ENCODE results near the gene UBE2G2. TPM values are rescaled to one million over a fixed set of nuclear protein-coding genes. Genes with fewer than 3 reads are reported as not detected.

UBE2G2 gene
- total RNA-seq, 1 experiment from 2014 or later = 159 TPM

DNA sequence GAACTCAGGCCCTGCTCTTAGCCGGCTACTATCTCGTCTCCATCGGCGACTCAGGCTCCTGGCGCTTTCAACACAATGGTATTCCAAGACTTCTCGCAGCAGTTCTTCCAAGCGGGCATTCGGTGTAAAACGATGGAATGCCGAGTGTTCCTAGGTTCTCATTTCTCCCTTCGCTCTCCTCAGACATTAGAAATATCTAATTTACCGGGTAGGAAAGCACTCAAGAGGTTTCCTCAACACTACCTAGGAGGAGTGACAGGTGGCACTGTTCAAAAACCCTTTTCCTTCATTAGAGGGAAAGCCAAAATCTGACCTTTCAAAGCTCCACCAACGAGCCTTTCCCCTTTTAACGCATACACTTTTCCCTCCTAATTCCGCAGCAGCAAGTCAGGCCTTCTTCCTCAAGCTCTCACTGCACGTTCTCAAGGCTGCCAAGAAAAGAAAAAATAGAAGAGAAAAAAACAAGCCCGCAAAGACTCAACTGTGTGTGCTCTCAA, 601 bp downstream of the UBE2G2 start:
- ChIA-PET CTCF (interaction anchor here (0.6 to 1.2 kb wide), 4 partner anchors 91 to 265 kb away, joined by 3 to 8 read pairs (median 4); no protein-coding TSS in a partner anchor), POLR2A (ENCODE audit: unreplicated experiment) (interaction anchor here (0.8 to 1.9 kb wide), 3 partner anchors 17 to 217 kb away, joined by 4 to 22 read pairs (median 5); partner anchors contain the start of gene SUMO3)
- intact Hi-C loops (cut with micrococcal nuclease) = loop anchor here (1.0 to 2.0 kb wide), 4 partner anchors 46 to 140 kb away; partner anchors contain the start of gene SLX9
- H3K79me2 ChIP-seq (ENCODE audit: low read length) = peaks cover 87% of the 10 kb centered on the region
- H4K20me1 ChIP-seq (ENCODE audit: low read length) = peaks cover 38% of the 10 kb centered on the region
- DNase-seq (peak; percentile 60), ATAC-seq (peak; percentile 34)
- H3K9me2 ChIP-seq (replicated peaks; ENCODE audit: low read length) = no peaks in the 10 kb centered on the region
- peaks cover 61% of the 10 kb centered on the region for H3K36me3 ChIP-seq (ENCODE audit: low read depth, low read length)
- peak overlapping the region; percentile 99 for H3K9ac ChIP-seq (ENCODE audit: low read length)
- H3K27ac ChIP-seq (ENCODE audit: low read length) = peak overlapping the region; percentile 69
- peak overlapping the region; percentile 91 for H2AFZ ChIP-seq (ENCODE audit: low read length)
- TF ChIP-seq, protein P1, sequence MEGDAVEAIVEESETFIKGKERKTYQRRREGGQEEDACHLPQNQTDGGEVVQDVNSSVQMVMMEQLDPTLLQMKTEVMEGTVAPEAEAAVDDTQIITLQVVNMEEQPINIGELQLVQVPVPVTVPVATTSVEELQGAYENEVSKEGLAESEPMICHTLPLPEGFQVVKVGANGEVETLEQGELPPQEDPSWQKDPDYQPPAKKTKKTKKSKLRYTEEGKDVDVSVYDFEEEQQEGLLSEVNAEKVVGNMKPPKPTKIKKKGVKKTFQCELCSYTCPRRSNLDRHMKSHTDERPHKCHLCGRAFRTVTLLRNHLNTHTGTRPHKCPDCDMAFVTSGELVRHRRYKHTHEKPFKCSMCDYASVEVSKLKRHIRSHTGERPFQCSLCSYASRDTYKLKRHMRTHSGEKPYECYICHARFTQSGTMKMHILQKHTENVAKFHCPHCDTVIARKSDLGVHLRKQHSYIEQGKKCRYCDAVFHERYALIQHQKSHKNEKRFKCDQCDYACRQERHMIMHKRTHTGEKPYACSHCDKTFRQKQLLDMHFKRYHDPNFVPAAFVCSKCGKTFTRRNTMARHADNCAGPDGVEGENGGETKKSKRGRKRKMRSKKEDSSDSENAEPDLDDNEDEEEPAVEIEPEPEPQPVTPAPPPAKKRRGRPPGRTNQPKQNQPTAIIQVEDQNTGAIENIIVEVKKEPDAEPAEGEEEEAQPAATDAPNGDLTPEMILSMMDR (conservative IDR thresholded peaks at IDR 0.05; ENCODE audit: low read depth, low read length) = peak; percentile 63
- TF ChIP-seq EZH2phosphoT487 (IDR thresholded peaks at IDR 0.05; ENCODE audit: borderline replicate concordance, low read length) = no peak
- H3F3A ChIP-seq (ENCODE audit: low read length, unreplicated experiment) = no peaks in the 10 kb centered on the region
- no peaks in the 10 kb centered on the region for H3K27me3 ChIP-seq (ENCODE audit: low read length)
- no peaks in the 10 kb centered on the region for H3K9me3 ChIP-seq (ENCODE audit: low read length)
- H3K4me1 ChIP-seq (ENCODE audit: insufficient read depth, low read length) = peaks cover 22% of the 10 kb centered on the region
- H3K4me2 ChIP-seq (ENCODE audit: low read length) = peak overlapping the region; percentile 97
- peak overlapping the region; percentile 94 for H3K4me3 ChIP-seq (ENCODE audit: low read length)
- BruUV-seq (replicated peaks) = TSS peak; percentile 40

DNA sequence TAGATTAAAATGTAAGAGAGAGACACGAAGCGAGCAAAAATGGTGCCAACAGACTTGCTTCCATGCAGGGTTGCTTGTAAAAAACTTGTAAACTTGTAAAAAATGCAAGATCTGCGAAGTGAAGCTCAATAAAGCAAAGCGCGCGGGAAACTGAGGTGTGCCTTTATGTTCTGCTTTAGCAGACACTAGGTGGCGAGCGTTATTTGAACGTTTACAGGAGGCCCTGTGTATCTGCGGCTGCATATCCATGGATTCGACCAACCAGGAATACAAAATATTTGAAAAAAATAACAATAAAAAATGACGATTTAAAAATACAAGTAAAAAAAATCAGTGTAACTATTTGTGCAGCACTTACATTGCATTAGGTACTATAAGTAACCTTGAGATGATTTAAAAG, 1.5 kb downstream of the UBE2G2 start:
- TF ChIP-seq EZH2 (IDR thresholded peaks at IDR 0.05; ENCODE audit: low read length, unreplicated experiment) (no peak), EZH2phosphoT487 (IDR thresholded peaks at IDR 0.05; ENCODE audit: borderline replicate concordance, low read length) (no peak)
- TF ChIP-seq, protein P1 (conservative IDR thresholded peaks at IDR 0.05; ENCODE audit: low read depth, low read length) = peak; percentile 80
- intact Hi-C loops (cut with micrococcal nuclease) = loop anchor here (1.0 to 2.0 kb wide), 4 partner anchors 47 to 141 kb away; partner anchors contain the start of gene SLX9
- Histone ChIP-seq H4K20me1 (ENCODE audit: low read length) (peaks cover 43% of the 10 kb centered on the region), H3K4me1 (ENCODE audit: insufficient read depth, low read length) (peaks cover 22% of the 10 kb centered on the region), H3K79me2 (ENCODE audit: low read length) (peaks cover 91% of the 10 kb centered on the region), H2AFZ (ENCODE audit: low read length) (no peak overlapping the region), H3F3A (ENCODE audit: low read length, unreplicated experiment) (no peaks in the 10 kb centered on the region), H3K9me3 (ENCODE audit: low read length) (no peaks in the 10 kb centered on the region), H3K27me3 (ENCODE audit: low read length) (no peaks in the 10 kb centered on the region), H3K36me3 (ENCODE audit: low read depth, low read length) (peaks cover 58% of the 10 kb centered on the region; the same call in 1 of the 2 replicates), H3K4me2 (ENCODE audit: low read length) (peak overlapping the region; percentile 97), H3K4me3 (ENCODE audit: low read length) (peak overlapping the region; percentile 94), H3K9ac (ENCODE audit: low read length) (peak overlapping the region; percentile 99), H3K27ac (ENCODE audit: low read length) (no peak overlapping the region), H3K9me2 (replicated peaks; ENCODE audit: low read length) (no peaks in the 10 kb centered on the region)
- POLR2A ChIA-PET (ENCODE audit: unreplicated experiment) = interaction anchor here (0.6 to 1.3 kb wide), 2 partner anchors 36 to 64 kb away, joined by 4 read pairs; no protein-coding TSS in a partner anchor
- ATAC-seq (peak; percentile 29), DNase-seq (peak; percentile 75)
- BruUV-seq (replicated peaks) = no TSS peak
- CTCF ChIA-PET = interaction anchor here (0.7 to 0.8 kb wide), 2 partner anchors 74 to 132 kb away, joined by 3 to 8 read pairs; partner anchors contain the start of gene PTTG1IP

DNA sequence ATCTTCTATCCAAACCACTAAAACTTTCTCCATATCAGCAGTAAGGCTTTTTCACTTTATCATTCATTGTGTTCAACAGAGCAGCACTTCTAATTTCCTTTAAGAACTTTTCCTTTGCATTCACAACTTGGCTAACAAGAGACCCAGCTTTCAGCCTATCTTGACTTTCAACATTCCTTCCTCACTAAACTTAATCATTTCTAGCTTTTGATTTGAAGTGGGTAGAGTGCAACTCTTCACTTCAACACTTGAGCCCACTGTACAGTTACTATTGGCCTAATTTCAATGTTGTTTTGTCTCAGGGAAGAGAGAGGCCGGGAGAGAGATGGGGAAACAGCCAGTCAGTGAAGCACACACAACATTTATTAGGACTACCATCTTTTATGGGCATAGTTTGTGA, 2.0 kb downstream of the UBE2G2 start:
- TF ChIP-seq EZH2 (IDR thresholded peaks at IDR 0.05; ENCODE audit: low read length, unreplicated experiment) (no peak), EZH2phosphoT487 (IDR thresholded peaks at IDR 0.05; ENCODE audit: borderline replicate concordance, low read length) (no peak)
- TF ChIP-seq, protein P1 (conservative IDR thresholded peaks at IDR 0.05; ENCODE audit: low read depth, low read length) = no peak
- Histone ChIP-seq H3K4me1 (ENCODE audit: insufficient read depth, low read length) (peaks cover 22% of the 10 kb centered on the region), H3K27ac (ENCODE audit: low read length) (no peak overlapping the region), H3K9me3 (ENCODE audit: low read length) (no peaks in the 10 kb centered on the region), H3K79me2 (ENCODE audit: low read length) (peaks cover 95% of the 10 kb centered on the region), H4K20me1 (ENCODE audit: low read length) (peaks cover 43% of the 10 kb centered on the region), H3K4me3 (ENCODE audit: low read length) (peak overlapping the region; percentile 94), H3K9ac (ENCODE audit: low read length) (peak overlapping the region; percentile 99), H3K36me3 (ENCODE audit: low read depth, low read length) (peaks cover 55% of the 10 kb centered on the region; the same call in 1 of the 2 replicates), H3K27me3 (ENCODE audit: low read length) (no peaks in the 10 kb centered on the region), H3K4me2 (ENCODE audit: low read length) (peak overlapping the region; percentile 97), H3K9me2 (replicated peaks; ENCODE audit: low read length) (no peaks in the 10 kb centered on the region), H2AFZ (ENCODE audit: low read length) (no peak overlapping the region), H3F3A (ENCODE audit: low read length, unreplicated experiment) (no peaks in the 10 kb centered on the region)
- BruUV-seq (replicated peaks) = no TSS peak
- ChIA-PET CTCF (interaction anchor here (0.7 to 0.8 kb wide), 2 partner anchors 74 to 132 kb away, joined by 3 to 8 read pairs; partner anchors contain the start of gene PTTG1IP), POLR2A (ENCODE audit: unreplicated experiment) (interaction anchor here (0.6 to 1.3 kb wide), 2 partner anchors 35 to 64 kb away, joined by 4 read pairs; no protein-coding TSS in a partner anchor)
- DNase-seq (no peak), ATAC-seq (no peak)
- intact Hi-C loops (cut with micrococcal nuclease) = loop anchor here (1.0 to 10.0 kb wide), 5 partner anchors 47 to 325 kb away; partner anchors contain the start of gene SLX9
